GM21360 (cell line): ENCODE results near the gene KCTD13.
"Not testable (repeated sequence)": the region's sequence is repeated elsewhere in the genome, so short reads cannot be mapped to it uniquely, and the experiment has no call there.

Experiments
- ATAC-seq: cut with Tn5 transposase; IDR thresholded peaks from one replicate; pipeline ENCODE4 v1.9.1; 2021; ENCODE audit warnings: mild to moderate bottlenecking, moderate library complexity; ENCODE audit not compliant: unreplicated experiment

The KCTD13 gene

GRCh38 chr16:29883987-29884386, 42.0 kb downstream of the KCTD13 start:
- ATAC-seq, result no peak

GRCh38 chr16:29881050-29881449, 45.0 kb downstream of the KCTD13 start:
- no peak for ATAC-seq

GRCh38 chr16:29878172-29878571, 47.9 kb downstream of the KCTD13 start:
- ATAC-seq, result no peak

GRCh38 chr16:29877266-29877961, 48.6 kb downstream of the KCTD13 start:
- ATAC-seq, result no peak

GRCh38 chr16:29876594-29877249, 49.3 kb downstream of the KCTD13 start:
- no peak for ATAC-seq

- no peak for ATAC-seq
These were observed 49.8 kb downstream of the KCTD13 start for GRCh38 chr16:29876217-29876593.

- no peak for ATAC-seq
These were observed 50.8 kb downstream of the KCTD13 start for GRCh38 chr16:29875206-29875605.

- no peak for ATAC-seq
These were observed 52.7 kb downstream of the KCTD13 start for GRCh38 chr16:29873319-29873718.

- no peak for ATAC-seq
These were observed 54.0 kb downstream of the KCTD13 start for GRCh38 chr16:29871822-29872546.

- ATAC-seq, result not testable (repeated sequence)
These were observed 57.0 kb downstream of the KCTD13 start for GRCh38 chr16:29869067-29869466.

- ATAC-seq, result no peak
These were observed 57.5 kb downstream of the KCTD13 start for GRCh38 chr16:29868396-29869009.

- ATAC-seq, result no peak
These were observed 61.8 kb downstream of the KCTD13 start for GRCh38 chr16:29864205-29864604.

GRCh38 chr16:29863669-29863984, 62.4 kb downstream of the KCTD13 start:
- ATAC-seq, result no peak

GRCh38 chr16:29862884-29863668, 63.0 kb downstream of the KCTD13 start, which contains the start of gene CDIPT:
TSS of gene CDIPT (minus strand) at chr16:29863226. CDS start at chr16:29862857, 369 bp downstream.
- ATAC-seq, result peak; percentile 91

GRCh38 chr16:29862383-29862883, 63.6 kb downstream of the KCTD13 start:
- ATAC-seq, result no peak

GRCh38 chr16:29860218-29860617, 65.8 kb downstream of the KCTD13 start:
- ATAC-seq, result no peak

GRCh38 chr16:29858974-29859373, 67.1 kb downstream of the KCTD13 start:
- no peak for ATAC-seq

- ATAC-seq, result no peak
These were observed 67.7 kb downstream of the KCTD13 start for GRCh38 chr16:29858149-29858849.

GRCh38 chr16:29857133-29857760, 68.8 kb downstream of the KCTD13 start:
- ATAC-seq, result no peak
